OCI-M2 (cell line): ENCODE data around the gene TRIM7.

ENCODE experiments used
- DNase-seq: peaks from one replicate; lab custom pipeline; 2025; ENCODE audit not compliant: unreplicated experiment; lab: John Stamatoyannopoulos, UW

Gene TRIM7

DNA sequence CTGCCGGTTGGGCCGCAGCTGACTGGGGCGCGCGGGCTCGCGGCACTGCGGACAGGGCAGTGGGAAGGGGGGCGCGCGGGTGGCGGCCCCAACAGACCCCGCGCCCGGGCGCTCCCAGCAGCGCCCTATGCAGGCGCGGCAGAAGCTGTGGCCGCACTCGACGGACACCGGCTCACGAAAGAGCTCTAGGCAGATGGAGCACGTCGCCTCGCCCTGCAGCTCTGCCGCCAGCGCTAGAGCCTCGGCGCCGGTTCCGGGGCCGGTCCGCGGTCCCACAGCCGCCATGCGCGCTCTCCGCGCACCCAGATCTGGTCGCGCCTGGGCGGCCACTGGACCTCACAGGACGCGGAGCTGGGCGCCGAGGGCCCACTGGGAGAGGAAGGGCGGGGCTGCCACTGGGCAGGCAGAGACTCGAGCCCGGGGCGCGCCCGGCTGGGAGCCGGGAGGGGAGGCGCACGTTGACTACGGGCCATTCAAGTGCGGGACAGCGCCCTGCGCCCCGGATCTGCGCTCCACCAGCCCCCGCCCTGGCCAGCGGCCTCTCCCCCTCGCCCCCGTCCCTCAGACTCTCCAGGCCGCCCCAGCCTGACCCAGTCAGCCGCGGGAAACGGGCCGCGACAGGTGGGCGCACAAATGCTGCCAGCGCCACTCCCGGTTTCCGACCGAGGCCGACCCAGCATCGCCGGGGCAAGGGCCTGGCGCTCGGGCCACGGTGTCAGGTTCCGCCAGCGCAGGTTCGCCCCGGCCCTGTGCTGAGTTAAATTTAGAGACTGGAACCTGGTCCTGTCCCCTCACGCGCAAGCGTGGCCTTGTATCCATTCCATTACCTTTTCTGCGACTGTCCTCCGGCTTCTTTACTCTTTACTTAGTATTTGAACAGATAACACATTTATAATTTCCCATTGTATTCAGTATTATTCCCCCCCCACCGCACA is at the start of gene TRIM7:
TRIM7 (minus strand) TSS at position 371 of the 935 bp plus-strand sequence; CDS start at position 285, 86 bp downstream.
- DNase-seq: no peak

DNA sequence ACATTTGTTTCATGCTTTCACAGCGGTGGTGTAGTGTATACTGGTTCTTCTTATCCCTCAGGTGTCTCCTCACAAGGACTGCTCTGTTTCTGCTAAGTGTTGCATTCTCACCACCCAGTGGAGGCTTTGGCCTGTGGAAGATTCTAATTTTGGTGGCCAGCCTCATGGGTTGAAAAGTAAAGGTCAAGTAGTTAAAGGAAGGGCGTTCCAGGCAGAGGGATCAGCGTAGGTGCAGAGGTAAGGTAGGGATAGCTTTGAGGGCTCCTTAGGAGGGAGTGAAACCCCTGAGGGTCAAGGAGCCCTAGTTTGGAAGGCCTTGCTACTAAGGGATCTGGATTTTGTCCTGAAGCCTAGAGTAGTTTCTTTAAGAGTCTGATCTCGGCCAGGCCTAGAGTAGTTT is 43.3 kb upstream of the TRIM7 start:
- no peak for DNase-seq

DNA sequence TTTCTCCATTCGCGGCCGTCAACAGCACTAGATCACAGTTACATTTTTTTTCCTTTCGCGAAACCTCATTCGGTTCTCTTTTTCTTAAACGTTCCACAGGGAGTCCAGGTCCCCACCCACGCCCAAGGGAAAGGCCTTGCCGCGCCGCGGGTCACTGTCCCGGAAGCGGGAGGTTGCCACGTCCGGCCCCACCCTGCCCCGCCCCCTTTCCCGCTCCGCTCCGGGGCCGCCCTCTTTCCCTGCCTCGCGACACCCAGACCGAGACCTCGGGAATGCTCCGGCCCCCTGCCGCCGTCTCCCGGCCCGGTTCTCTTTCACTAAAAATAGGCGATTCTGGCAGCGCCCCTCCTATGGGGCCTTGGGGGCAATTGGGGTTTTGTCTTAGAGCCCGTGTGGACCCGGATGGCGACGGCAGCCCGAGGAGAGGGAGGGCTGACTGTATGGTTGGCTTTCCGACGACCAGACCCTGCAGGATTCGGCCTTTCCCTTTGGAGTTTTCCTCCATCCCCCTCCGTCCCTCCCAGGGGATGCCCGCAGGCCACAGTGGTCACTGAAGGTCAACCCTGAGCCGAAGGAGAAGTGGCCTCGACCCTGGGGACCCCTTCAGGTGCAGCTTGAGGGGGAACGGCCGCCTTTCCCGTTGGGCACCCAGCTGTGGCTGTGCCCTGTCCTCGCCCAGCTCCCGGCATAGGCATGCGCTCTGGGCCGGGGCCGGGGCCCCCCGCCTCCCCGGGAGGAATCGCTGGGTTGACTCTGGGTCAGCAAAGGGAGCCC is 41.5 kb upstream of the TRIM7 start:
- no peak for DNase-seq

DNA sequence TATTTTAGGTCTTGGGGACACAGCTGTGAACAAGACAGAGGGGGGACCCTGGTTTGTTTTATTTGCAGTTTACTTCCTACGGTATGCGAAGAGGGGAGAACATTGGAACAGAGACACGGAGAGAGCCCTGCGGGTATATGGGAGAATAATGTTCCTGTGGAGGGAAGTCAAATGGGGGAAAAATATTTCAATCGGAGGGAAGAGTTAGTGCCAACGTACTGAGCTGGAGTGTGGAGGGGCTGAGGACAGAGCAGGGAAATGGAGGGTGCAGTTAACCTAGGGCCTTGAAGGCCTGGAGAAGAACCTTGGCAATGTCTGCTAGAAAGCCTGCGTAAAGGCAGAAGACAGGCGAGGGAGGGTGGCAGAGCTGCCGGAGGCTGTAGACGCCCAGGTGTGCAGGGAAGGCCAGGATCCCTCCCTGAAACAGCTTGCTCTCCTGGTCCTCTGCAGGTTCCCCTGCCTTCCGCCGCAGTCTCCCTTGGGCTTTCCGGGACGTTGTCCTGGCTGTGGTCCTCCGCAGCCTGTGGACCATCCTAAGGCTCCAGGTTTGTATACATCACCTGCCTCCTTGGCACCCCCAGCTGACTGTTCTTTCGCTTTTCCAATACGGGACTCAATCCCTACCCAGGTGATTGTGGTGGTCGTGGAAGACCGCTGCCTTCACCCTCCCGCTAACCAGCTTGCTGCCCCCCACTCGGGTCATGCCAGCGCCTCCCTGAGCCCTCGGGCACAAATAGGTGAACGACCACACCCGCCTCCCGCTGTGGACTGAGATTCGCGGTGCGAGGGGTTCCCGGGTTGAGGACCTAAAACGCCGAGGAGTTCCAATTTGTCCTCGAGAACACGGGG is 40.7 kb upstream of the TRIM7 start:
- DNase-seq: no peak

DNA sequence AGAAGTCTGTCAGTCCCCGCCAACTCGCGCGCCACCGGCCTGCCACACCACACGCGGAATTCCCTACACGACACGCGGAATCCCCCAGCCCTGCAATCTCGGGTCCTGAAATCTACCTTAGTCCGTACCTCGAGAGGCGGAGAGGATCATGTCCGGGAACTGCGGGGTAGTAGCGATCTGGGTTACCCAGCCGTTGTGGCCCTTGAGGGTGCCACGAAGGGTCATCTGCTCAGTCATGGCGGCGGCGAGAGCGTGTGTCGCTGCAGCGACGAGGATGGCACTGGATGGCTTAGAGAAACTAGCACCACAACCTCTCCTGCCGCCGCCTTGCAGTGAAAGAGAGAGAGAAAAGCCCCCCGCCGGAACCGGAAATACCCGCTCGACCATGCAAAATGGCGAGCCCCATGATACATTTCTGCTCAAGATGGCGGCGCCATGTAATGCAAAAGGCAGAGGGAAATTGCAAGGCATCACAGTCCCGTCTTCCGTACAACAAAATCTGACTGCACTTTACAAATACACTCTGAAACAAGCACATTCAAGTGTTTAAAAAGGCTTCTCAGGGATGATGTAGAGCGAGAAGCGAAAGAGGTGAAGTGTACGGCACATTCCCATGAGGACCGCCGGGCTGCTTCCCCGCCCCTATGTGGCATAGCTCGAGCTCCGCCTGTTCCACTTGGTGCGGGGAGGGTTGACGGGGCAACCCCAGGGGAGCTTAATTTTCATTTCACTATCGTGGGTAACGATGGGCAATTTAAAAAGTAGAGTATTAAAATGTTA is 38.8 kb upstream of the TRIM7 start, which contains the start of gene RACK1:
RACK1 (minus strand) TSS at position 343 of the 780 bp plus-strand sequence; CDS start at position 237, 106 bp downstream.
- no peak for DNase-seq

DNA sequence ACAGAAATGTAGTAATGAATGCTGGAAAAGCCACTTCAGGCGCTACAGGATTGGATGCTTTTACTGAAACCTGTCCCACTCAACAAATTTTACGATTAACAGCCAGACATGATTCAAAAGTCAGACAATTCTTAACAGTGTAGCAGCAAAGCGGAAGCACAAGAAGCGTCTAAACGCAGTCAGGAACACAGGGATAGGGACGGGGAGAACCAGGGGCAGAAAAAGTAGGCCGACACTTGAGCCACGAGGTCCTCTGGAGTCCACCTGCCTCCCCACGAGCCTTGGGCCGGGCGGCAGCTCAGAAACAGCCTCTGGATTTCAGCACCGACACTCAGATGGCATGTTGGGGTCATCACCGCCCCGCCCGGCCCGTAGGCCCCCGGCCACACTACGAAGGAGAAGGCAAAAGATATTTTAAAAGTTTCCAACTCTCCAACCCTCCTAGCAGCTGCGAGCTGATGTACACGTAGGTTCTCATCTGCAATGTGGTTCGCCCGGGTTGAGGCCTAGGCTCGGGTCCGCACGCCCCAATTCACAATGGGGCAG is 38.1 kb upstream of the TRIM7 start:
- no peak for DNase-seq

DNA sequence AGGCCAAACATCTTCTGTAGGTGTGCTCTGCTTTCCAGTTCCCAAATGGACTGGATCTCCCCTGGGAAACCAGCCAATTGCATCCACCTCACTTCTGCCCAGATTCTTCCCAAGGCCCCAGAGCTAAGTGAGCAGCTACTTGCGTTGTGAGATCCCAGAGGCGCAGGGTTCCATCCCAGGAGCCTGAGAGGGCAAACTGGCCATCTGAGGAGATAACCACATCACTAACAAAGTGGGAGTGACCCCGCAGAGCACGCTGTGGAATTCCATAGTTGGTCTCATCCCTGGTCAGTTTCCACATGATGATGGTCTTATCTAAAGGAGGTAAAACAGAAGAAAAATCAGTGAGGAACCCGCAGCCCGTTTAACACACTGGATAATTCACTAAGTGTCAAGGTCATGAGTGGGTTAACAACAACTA is 37.0 kb upstream of the TRIM7 start:
- no peak for DNase-seq

DNA sequence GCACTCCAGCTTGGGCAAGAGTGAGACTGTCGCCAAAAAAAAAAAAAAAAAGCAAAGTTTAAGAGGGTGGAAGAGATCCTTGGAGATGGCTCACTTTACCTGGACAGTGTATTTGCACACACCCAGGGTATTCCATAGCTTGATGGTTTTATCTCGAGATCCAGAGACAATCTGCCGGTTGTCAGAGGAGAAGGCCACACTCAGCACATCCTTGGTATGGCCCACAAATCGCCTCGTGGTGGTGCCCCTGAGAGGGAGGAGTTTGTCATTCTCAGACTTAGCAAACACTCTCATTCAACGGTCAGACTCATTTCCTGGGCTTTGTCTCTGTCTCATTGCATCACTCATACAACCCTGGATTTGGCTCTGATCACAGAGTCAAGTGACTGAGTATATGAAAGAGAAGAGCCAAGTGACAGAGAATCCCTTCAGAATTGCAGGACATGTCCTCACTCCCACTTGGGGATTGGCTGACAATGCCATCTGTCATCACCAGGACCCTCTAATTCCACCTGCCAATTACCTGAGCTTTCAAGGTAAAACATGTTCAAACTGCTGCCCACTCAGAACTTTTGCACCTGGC is 36.5 kb upstream of the TRIM7 start:
- no peak for DNase-seq

DNA sequence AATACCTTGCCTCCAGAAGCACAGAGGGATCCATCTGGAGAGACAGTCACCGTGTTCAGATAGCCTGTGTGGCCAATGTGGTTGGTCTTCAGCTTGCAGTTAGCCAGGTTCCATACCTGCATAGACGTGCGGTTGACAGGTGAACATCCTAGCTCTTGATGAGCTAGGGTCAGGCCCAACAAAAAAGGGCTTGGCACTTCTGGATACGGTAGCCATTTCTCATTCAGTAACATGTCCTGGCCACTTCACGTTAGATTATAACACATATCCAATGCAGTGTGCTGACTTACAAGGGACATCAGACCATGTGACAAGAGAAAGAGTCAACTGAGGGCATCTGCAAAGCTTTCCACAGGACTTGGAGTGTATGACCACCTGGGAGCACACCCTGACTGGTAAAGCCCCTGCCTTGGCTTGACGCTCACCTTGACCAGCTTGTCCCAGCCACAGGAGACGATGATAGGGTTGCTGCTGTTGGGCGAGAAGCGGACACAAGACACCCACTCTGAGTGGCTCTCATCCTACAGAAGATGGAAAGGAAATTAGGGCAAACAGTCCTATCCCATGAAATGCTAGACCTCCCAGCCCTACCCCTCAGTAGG is 34.2 kb upstream of the TRIM7 start:
- DNase-seq: no peak

DNA sequence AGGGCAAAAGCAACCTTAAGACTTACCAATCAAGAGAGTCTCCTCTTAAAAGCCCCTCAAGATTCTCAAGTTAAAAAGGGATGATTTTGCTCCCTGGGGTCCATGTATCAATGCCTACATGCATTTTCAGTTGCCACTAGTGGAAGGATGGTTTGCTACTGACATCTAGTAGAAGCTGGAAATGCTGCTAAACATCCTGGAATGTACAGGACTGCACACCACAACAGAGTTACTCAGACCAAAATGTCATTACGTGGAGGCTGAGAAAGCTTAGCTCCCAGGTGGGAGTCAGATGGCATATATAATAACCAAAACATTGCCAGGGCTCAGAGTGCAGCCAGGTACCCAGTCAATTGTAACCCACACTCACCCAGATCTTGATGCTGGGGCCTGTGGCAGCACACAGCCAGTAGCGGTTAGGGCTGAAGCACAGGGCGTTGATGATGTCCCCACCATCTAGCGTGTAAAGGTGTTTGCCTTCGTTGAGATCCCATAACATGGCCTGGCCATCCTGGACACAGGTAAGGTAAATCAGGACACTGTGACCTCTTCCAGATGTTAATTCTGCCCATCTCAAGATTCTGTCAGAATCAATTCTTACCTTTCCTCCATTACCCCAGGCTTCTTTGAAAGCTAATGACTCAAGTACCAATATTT is 32.9 kb upstream of the TRIM7 start:
- DNase-seq: no peak

DNA sequence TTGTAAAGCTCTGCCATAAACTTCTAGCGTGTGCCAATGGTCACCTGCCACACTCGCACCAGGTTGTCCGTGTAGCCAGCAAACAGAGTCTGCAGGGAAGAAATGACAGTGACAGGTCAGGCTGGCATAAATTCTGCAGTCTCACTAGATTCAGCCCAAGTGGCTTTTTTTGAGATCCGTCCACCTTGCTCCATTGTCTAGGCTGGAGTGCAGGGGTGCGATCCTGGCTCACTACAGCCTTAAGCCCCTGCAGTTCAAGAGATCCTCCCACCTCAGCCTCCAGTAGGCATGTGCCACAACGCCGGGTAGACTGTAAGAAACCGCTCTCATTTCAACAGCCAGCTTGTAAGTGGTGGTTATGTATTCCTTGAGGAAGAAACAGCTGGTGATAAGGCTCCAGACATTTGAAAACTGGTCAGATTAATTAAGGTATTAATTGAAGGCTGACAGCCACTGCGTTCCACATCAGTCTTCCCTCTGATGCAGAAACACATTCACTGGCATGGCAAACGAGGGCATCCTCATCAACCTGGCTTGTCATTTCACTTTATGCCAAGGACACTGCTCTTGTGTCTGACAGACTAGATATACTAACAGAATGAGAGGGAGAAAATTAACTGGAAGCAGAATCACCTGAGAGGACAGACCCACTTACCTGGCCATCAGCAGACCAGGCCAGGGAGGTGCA is 32.1 kb upstream of the TRIM7 start:
- DNase-seq: no peak

DNA sequence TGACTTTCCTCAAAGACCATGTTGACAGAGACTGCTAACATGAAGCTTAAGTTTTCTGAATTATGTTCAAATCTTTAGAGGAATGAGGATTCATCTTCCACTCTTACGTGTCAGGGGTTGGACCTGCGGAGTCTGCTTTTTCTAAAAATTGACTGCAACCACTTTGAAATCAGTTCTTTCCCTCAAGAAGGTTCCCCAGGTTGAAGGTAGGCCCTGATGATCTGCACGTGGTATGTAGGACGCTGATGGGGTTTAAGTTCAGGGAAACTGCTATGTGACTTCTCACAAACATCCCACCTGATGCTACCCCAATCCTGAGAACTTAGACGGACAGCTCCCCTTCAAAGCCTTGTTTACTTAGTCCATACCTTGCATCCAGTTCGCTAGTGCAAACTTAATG is 31.5 kb upstream of the TRIM7 start:
- DNase-seq: no peak

DNA sequence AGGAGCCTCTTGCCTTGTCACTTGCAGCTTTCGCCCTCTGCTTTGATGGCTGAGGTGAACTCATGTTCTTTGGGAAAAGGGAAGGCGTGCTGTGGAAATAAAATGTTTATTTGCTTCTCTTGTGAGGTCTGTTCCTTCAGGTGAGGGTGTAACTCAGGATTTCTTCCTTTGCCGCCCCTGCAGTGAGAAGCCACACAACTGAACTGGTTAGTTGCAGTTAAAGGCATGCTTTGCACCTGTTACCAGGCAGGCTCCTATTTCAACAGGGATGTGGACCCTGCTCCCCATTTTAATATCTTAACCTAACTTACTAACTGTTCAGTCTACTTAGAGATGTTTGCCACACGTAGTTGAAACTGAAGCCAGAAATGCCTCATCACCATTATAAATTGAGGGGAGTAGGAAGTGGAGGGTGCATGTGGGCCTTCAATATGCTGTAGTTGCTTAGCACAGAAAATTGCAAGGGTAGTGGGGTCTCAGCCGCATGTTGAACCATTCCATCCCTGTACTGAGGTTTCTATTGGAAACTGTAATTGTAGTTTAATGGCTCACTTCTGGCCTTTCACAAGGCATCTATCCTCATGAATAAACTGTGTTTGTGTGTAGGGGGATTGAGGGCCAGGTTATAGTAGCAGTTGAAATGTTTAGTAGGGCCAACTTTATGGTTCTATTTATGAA is 30.8 kb upstream of the TRIM7 start:
- DNase-seq: no peak

DNA sequence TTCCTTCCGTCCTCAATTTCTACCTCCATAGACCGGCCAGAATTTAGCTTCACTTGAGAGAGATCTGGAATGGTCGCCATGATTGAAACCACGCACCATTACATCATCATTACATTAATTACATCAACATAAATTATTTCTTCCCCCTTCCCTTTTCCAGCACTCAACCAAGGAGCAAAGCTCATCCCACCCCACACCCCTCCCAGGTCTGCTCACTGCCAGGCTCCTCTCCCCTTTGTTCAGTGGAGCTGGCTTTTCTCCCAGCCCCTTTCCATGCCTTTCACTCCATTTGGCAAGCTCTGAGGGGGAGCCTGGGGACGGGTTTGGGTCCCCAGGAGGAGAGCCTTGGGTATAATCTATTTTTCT is 30.3 kb upstream of the TRIM7 start:
- no peak for DNase-seq

DNA sequence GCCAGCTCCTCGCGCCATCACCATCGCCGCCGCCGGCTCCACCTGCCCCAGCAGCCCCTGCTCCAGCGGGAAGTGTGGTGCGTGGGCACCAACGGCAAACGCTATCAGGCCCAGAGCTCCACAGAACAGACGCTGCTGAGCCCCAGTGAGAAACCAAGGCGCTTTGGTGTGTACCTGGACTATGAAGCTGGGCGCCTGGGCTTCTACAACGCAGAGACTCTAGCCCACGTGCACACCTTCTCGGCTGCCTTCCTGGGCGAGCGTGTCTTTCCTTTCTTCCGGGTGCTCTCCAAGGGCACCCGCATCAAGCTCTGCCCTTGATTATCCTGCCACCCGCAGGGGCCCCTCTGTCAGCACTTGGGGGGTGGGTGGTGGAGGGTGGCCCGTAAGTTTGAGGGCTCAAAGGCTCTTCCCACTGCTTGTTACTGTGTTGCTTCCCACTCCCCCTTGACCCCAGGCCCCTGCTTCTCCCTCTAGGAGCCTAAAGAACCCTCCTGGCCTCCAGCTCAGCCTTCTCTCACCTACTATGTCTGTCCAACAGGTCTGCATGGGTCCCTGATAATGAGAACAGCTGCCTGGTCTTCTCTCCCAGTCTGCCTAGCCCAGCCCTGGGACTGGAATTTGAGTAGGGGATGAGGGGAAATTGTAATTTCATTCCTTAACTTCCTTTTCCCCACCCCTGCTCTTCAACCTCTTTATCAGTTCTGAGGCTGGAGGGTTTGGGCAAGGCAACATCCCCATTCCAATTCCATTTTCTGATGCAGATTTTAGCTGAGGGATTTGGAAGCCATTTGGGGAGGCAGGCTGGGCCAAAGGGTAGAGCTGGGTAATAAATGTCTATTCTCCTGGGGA is 29.7 kb upstream of the TRIM7 start:
- DNase-seq: no peak

DNA sequence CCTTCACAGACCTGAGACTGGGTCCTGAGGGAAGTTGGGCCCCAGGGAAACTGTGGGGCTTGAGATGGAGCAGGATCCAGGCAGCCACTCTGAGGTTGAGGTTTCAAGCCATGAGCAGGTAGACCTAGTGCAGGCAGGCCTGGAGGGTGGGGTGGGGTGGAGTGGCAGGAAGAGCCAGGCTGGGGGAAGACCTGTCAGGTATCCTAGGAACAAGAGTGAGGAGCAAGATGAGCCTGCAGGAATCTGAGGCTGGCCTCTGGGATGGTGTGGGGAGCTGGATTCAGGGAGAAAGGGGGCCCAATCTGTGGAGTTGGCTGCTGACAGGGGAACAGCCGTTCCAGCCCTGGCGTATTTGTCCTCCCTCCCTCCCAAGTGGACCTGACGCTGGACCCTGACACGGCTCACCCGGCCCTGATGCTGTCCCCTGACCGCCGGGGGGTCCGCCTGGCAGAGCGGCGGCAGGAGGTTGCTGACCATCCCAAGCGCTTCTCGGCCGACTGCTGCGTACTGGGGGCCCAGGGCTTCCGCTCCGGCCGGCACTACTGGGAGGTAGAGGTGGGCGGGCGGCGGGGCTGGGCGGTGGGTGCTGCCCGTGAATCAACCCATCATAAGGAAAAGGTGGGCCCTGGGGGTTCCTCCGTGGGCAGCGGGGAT is 28.9 kb upstream of the TRIM7 start:
- DNase-seq: no peak
